DOHH2 (cell line): ENCODE results near the gene CYB5A.

Experiments used
- H3F3A ChIP-seq: fragments of 200-600 bp; sonication (generic), shearing (Covaris generic); 2 replicates; pipeline ENCODE4 v1.6.0; 2016; ENCODE audit warnings: antibody characterized with exemption, mild to moderate bottlenecking; ENCODE audit not compliant: control insufficient read depth, insufficient read depth
- H3K27ac ChIP-seq: fragments of 200-600 bp; sonication (generic); 2 replicates; pipeline ENCODE4 v1.5.1; 2014; ENCODE audit warnings: low read depth, mild to moderate bottlenecking, low read length, moderate library complexity
- H3K27me3 ChIP-seq: fragments of 200-600 bp; sonication (generic); 2 replicates; pipeline ENCODE4 v1.6.1; 2014; ENCODE audit warnings: mild to moderate bottlenecking, low read length, mixed read lengths; ENCODE audit not compliant: control insufficient read depth
- H3K36me3 ChIP-seq: fragments of 200-600 bp; sonication (generic); 2 replicates; pipeline ENCODE4 v1.6.1; 2014; ENCODE audit warnings: mild to moderate bottlenecking, low read length, moderate library complexity, mixed read lengths; ENCODE audit not compliant: control insufficient read depth
- H3K4me1 ChIP-seq: fragments of 200-600 bp; sonication (generic); 2 replicates; pipeline ENCODE4 v1.6.1; 2014; ENCODE audit warnings: mild to moderate bottlenecking, low read length, mixed read lengths; ENCODE audit not compliant: control insufficient read depth
- H3K4me2 ChIP-seq: fragments of 200-600 bp; sonication (generic); 2 replicates; pipeline ENCODE4 v1.6.0; 2014; ENCODE audit warnings: mild to moderate bottlenecking, low read length, moderate library complexity
- H3K4me3 ChIP-seq: fragments of 200-600 bp; sonication (generic); 2 replicates; pipeline ENCODE4 v1.5.1; 2014; ENCODE audit warnings: mild to moderate bottlenecking, low read length, mixed read lengths
- H3K79me2 ChIP-seq: fragments of 200-600 bp; sonication (generic); 2 replicates; pipeline ENCODE4 v1.6.1; 2014; ENCODE audit warnings: mild to moderate bottlenecking, low read length, mixed read lengths; ENCODE audit not compliant: control insufficient read depth
- H3K9me2 ChIP-seq: fragments of 200-600 bp; sonication (generic); replicated peaks from 2 replicates; pipeline ENCODE4 v1.6.1; 2014; ENCODE audit warnings: mild to moderate bottlenecking, low read length, mixed read lengths; ENCODE audit not compliant: control insufficient read depth
- H3K9me3 ChIP-seq: fragments of 200-600 bp; sonication (generic); 2 replicates; pipeline ENCODE4 v1.6.1; 2014; ENCODE audit warnings: antibody characterized with exemption, low read length, mixed read lengths; ENCODE audit not compliant: control insufficient read depth, insufficient read depth
- H4K20me1 ChIP-seq: fragments of 200-600 bp; sonication (generic); 2 replicates; pipeline ENCODE4 v1.6.0; 2014; ENCODE audit warnings: low read depth, mild to moderate bottlenecking, antibody characterized with exemption, low read length, moderate library complexity; ENCODE audit not compliant: control insufficient read depth, insufficient read depth
- EZH2phosphoT487 ChIP-seq: fragments of 200-600 bp; sonication (generic); IDR thresholded peaks from 2 replicates; pipeline ENCODE4 v1.6.1; 2017; ENCODE audit warnings: borderline replicate concordance, mild to moderate bottlenecking, antibody characterized with exemption, low read length, moderate library complexity, mixed read lengths
- TF ChIP-seq, protein P1 (sequence below): fragments of 200-600 bp; sonication (generic); IDR thresholded peaks from one replicate; pipeline ENCODE4 v1.5.1; 2014; ENCODE audit warnings: antibody characterized with exemption, mild to moderate bottlenecking, low read depth, low read length; ENCODE audit not compliant: poor library complexity, severe bottlenecking

The CYB5A gene

DNA sequence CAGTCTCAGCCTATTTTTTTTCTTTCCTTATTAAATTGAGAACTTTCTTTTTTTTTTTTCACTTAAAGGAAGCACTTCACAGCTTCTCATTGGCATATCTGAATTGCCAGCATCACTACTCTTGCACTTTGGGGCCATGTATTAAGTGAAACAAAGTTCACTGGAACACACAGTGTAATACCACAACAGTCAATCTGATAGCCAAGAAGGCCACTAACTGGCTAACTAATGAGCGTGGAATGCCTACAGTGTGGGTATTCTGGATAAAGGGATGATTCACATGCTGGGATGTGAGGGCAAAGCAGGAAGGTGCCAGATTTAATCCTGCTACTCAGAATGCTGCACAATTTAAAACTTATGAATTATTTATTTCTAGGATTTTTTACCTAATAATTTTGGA is 12.2 kb upstream of the CYB5A start:
- H3K36me3 ChIP-seq, result no peaks in the 10 kb centered on the region
- H3K4me1 ChIP-seq, result no peaks in the 10 kb centered on the region
- H4K20me1 ChIP-seq, result no peaks in the 10 kb centered on the region
- H3K27ac ChIP-seq, result no peak overlapping the region
- H3K79me2 ChIP-seq, result no peaks in the 10 kb centered on the region
- no peak overlapping the region for H3K4me3 ChIP-seq
- peaks cover 29% of the 10 kb centered on the region for H3K27me3 ChIP-seq
- TF ChIP-seq, protein P1, sequence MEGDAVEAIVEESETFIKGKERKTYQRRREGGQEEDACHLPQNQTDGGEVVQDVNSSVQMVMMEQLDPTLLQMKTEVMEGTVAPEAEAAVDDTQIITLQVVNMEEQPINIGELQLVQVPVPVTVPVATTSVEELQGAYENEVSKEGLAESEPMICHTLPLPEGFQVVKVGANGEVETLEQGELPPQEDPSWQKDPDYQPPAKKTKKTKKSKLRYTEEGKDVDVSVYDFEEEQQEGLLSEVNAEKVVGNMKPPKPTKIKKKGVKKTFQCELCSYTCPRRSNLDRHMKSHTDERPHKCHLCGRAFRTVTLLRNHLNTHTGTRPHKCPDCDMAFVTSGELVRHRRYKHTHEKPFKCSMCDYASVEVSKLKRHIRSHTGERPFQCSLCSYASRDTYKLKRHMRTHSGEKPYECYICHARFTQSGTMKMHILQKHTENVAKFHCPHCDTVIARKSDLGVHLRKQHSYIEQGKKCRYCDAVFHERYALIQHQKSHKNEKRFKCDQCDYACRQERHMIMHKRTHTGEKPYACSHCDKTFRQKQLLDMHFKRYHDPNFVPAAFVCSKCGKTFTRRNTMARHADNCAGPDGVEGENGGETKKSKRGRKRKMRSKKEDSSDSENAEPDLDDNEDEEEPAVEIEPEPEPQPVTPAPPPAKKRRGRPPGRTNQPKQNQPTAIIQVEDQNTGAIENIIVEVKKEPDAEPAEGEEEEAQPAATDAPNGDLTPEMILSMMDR, result no peak
- TF ChIP-seq EZH2phosphoT487, result no peak
- no peaks in the 10 kb centered on the region for H3F3A ChIP-seq
- no peaks in the 10 kb centered on the region for H3K9me2 ChIP-seq
- H3K4me2 ChIP-seq, result no peak overlapping the region
- H3K9me3 ChIP-seq, result no peaks in the 10 kb centered on the region

- Histone ChIP-seq H3K27me3 (peaks cover 29% of the 10 kb centered on the region), H4K20me1 (no peaks in the 10 kb centered on the region), H3K36me3 (no peaks in the 10 kb centered on the region), H3K4me3 (no peak overlapping the region), H3F3A (no peaks in the 10 kb centered on the region), H3K9me2 (no peaks in the 10 kb centered on the region), H3K27ac (no peak overlapping the region), H3K4me2 (no peak overlapping the region), H3K9me3 (no peaks in the 10 kb centered on the region), H3K79me2 (no peaks in the 10 kb centered on the region), H3K4me1 (no peaks in the 10 kb centered on the region)
- TF ChIP-seq, protein P1, result no peak
- no peak for TF ChIP-seq EZH2phosphoT487
Measured at GRCh38 chr18:74303306-74303705, 11.5 kb upstream of the CYB5A start.

GRCh38 chr18:74299746-74300145 is 8.0 kb upstream of the CYB5A start:
- no peak overlapping the region for H3K27ac ChIP-seq
- H3K4me1 ChIP-seq, result no peaks in the 10 kb centered on the region
- TF ChIP-seq, protein P1, result no peak
- no peak for TF ChIP-seq EZH2phosphoT487
- no peak overlapping the region for H3K4me3 ChIP-seq
- H4K20me1 ChIP-seq, result no peaks in the 10 kb centered on the region
- H3K36me3 ChIP-seq, result no peaks in the 10 kb centered on the region
- H3K9me2 ChIP-seq, result no peaks in the 10 kb centered on the region
- no peaks in the 10 kb centered on the region for H3K79me2 ChIP-seq
- H3K4me2 ChIP-seq, result no peak overlapping the region
- peaks cover 22% of the 10 kb centered on the region for H3K27me3 ChIP-seq
- no peaks in the 10 kb centered on the region for H3K9me3 ChIP-seq
- H3F3A ChIP-seq, result no peaks in the 10 kb centered on the region

DNA sequence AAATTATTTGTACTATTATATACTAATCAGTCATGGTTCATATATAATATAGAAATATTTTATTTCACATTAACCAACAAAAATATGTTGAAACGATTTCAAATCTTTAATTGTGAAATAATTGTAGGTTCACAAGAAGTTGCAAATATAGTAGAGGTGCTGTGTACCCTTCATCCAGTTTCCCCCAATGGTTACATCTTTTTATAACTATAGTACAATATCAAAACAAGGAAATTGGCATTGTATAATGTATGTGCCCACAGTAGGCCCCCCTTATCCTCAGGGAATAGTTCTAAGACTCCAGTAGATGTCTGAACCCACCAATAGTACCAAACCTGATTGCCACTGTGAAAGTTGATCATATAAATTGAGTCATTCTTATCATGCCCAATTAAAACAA is 7.4 kb upstream of the CYB5A start:
- Histone ChIP-seq H3K79me2 (no peaks in the 10 kb centered on the region), H3K27ac (no peak overlapping the region), H3F3A (no peaks in the 10 kb centered on the region), H3K4me1 (no peaks in the 10 kb centered on the region), H3K27me3 (peaks cover 22% of the 10 kb centered on the region), H3K4me3 (no peak overlapping the region), H4K20me1 (no peaks in the 10 kb centered on the region), H3K36me3 (no peaks in the 10 kb centered on the region), H3K9me3 (no peaks in the 10 kb centered on the region), H3K9me2 (no peaks in the 10 kb centered on the region), H3K4me2 (no peak overlapping the region)
- TF ChIP-seq, protein P1, result no peak
- TF ChIP-seq EZH2phosphoT487, result no peak
